Osteoblast (primary cell): ENCODE results near the gene SUOX. TPM values are rescaled to one million over a fixed set of nuclear protein-coding genes. Genes with fewer than 3 reads are reported as not detected.
A peak's percentile ranks its signal among the peaks of the same experiment; 100 is the strongest.

Experiments
- DNase-seq: peaks from one replicate; pipeline ENCODE4 v3.0.0; 2011; ENCODE audit warnings: low spot score, mixed read lengths; ENCODE audit not compliant: insufficient read length; ENCODE audit errors: missing footprints
- H2AFZ ChIP-seq: 2 replicates; pipeline ENCODE4 v1.6.0; 2011; ENCODE audit warnings: mild to moderate bottlenecking, low read length
- H3K27ac ChIP-seq: 2 replicates; pipeline ENCODE4 v1.5.1; 2011; ENCODE audit warnings: mild to moderate bottlenecking, low read depth, low read length, moderate library complexity
- H3K27me3 ChIP-seq: 2 replicates; pipeline ENCODE4 v1.6.0; 2012; ENCODE audit warnings: mild to moderate bottlenecking, control low read depth, inconsistent platforms, low read length, moderate library complexity; ENCODE audit not compliant: insufficient read depth
- H3K36me3 ChIP-seq: 2 replicates; pipeline ENCODE4 v1.5.1; 2011; ENCODE audit warnings: mild to moderate bottlenecking, low read length, control low read depth, moderate library complexity; ENCODE audit not compliant: insufficient read depth
- H3K4me1 ChIP-seq: 2 replicates; pipeline ENCODE4 v1.5.1; 2011; ENCODE audit warnings: mild to moderate bottlenecking, low read length, control low read depth, moderate library complexity; ENCODE audit not compliant: insufficient read depth
- H3K4me2 ChIP-seq: 2 replicates; pipeline ENCODE4 v1.6.0; 2011; ENCODE audit warnings: mild to moderate bottlenecking, low read length; ENCODE audit not compliant: insufficient read depth
- H3K4me3 ChIP-seq: fragments of 200-600 bp; sonication (generic); 3 replicates; pipeline ENCODE4 v1.5.1; 2012; ENCODE audit warnings: mild to moderate bottlenecking, low read length, inconsistent platforms; ENCODE audit not compliant: insufficient read depth
- H3K79me2 ChIP-seq: 2 replicates; pipeline ENCODE4 v1.6.0; 2012; ENCODE audit warnings: mild to moderate bottlenecking, low read length, control low read depth, inconsistent platforms; ENCODE audit not compliant: insufficient read depth
- H3K9me3 ChIP-seq: 2 replicates; pipeline ENCODE4 v1.5.1; 2011; ENCODE audit warnings: low read depth, low read length, control low read depth
- H4K20me1 ChIP-seq: 2 replicates; pipeline ENCODE4 v1.6.0; 2012; ENCODE audit warnings: mild to moderate bottlenecking, low read length, control low read depth; ENCODE audit not compliant: insufficient read depth
- total RNA-seq: library from RNA; depleted of rRNA; stranded (reverse); fragments of >200 nt; gene quantifications from 2 replicates; pipeline ENCODE4 v1.2.3, GENCODE V29; 2012
- TF ChIP-seq, protein P1 (sequence below): IDR thresholded peaks from 2 replicates; pipeline ENCODE4 v1.5.1; 2011; ENCODE audit warnings: mild to moderate bottlenecking, low read depth, low read length, moderate library complexity; ENCODE audit errors: extremely low read depth

SUOX gene
- total RNA-seq, 1 donor, result 12.3 TPM

- Histone ChIP-seq H3K4me2 (peak overlapping the region; percentile 80), H3K4me3 (peak overlapping the region; percentile 95), H3K36me3 (peaks cover 37% of the 10 kb centered on the region), H3K4me1 (peaks cover 24% of the 10 kb centered on the region), H3K27ac (peak overlapping the region; percentile 90), H2AFZ (no peak overlapping the region), H4K20me1 (peaks cover 19% of the 10 kb centered on the region), H3K79me2 (peaks cover 21% of the 10 kb centered on the region), H3K9me3 (no peaks in the 10 kb centered on the region), H3K27me3 (no peaks in the 10 kb centered on the region)
- DNase-seq, result no peak
- TF ChIP-seq, protein P1, sequence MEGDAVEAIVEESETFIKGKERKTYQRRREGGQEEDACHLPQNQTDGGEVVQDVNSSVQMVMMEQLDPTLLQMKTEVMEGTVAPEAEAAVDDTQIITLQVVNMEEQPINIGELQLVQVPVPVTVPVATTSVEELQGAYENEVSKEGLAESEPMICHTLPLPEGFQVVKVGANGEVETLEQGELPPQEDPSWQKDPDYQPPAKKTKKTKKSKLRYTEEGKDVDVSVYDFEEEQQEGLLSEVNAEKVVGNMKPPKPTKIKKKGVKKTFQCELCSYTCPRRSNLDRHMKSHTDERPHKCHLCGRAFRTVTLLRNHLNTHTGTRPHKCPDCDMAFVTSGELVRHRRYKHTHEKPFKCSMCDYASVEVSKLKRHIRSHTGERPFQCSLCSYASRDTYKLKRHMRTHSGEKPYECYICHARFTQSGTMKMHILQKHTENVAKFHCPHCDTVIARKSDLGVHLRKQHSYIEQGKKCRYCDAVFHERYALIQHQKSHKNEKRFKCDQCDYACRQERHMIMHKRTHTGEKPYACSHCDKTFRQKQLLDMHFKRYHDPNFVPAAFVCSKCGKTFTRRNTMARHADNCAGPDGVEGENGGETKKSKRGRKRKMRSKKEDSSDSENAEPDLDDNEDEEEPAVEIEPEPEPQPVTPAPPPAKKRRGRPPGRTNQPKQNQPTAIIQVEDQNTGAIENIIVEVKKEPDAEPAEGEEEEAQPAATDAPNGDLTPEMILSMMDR, result no peak
Measured at GRCh38 chr12:56042843-56043242, 45.8 kb downstream of the SUOX start.

- Histone ChIP-seq H3K4me3 (no peak overlapping the region), H3K4me2 (no peak overlapping the region), H3K9me3 (no peaks in the 10 kb centered on the region), H3K27ac (peak overlapping the region; percentile 50), H3K79me2 (peaks cover 21% of the 10 kb centered on the region), H3K27me3 (no peaks in the 10 kb centered on the region), H4K20me1 (peaks cover 19% of the 10 kb centered on the region), H3K36me3 (peaks cover 37% of the 10 kb centered on the region), H3K4me1 (peaks cover 20% of the 10 kb centered on the region), H2AFZ (no peak overlapping the region)
- no peak for DNase-seq
- TF ChIP-seq, protein P1, result no peak
Measured at GRCh38 chr12:56046027-56046780, 49.1 kb downstream of the SUOX start.

DNA sequence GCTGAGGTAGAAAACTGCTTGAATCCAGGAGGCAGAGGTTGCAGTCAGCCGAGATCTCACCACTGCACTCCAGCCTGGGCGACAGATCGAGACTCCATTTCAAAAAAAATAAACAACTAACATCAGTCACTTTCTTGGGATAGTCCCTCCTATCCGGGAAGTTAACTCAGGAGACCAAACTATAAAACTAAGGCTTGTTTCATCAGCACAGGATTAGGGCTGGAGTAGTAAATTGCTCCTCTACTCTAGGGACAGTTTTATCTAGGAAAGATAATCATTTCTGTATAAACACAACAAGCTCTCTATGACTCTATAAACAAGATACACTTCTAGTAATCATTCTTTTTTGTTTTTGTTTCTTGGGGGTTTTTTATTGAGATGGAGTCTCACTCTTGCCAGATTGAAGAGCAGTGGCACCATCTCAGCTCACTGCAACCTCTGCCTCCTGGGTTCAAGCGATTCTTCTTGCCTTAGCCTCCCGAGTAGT, 56.4 kb downstream of the SUOX start:
- Histone ChIP-seq H3K9me3 (no peaks in the 10 kb centered on the region), H3K79me2 (no peaks in the 10 kb centered on the region), H3K27ac (no peak overlapping the region), H4K20me1 (no peaks in the 10 kb centered on the region), H3K27me3 (no peaks in the 10 kb centered on the region), H3K4me3 (no peak overlapping the region), H2AFZ (no peak overlapping the region), H3K36me3 (no peaks in the 10 kb centered on the region), H3K4me2 (no peak overlapping the region), H3K4me1 (peaks cover 3% of the 10 kb centered on the region)
- DNase-seq, result no peak
- TF ChIP-seq, protein P1, result no peak

Other genes with a start within 250 kb of the SUOX start
- gene SARNP, start 179.6 kb upstream of the SUOX start, total RNA-seq, result 53.6 and 56.6 TPM in 2 replicates
- 9.4 and 10.1 TPM in 2 replicates for gene ORMDL2, start 179.2 kb upstream of the SUOX start, total RNA-seq
- 40.1 and 41.6 TPM in 2 replicates for gene DNAJC14, start 167.7 kb upstream of the SUOX start, total RNA-seq
- 13.0 and 14.7 TPM in 2 replicates for gene MMP19, start 154.3 kb upstream of the SUOX start, total RNA-seq
- 25.0 and 31.5 TPM in 2 replicates for gene PYM1, start 69.4 kb upstream of the SUOX start, total RNA-seq
- gene DGKA, start 66.1 kb upstream of the SUOX start, total RNA-seq, result 32.6 and 36.5 TPM in 2 replicates
- gene PMEL, start 31.2 kb upstream of the SUOX start, total RNA-seq, result 0.59 and 0.72 TPM in 2 replicates
- 13.0 and 13.4 TPM in 2 replicates for gene CDK2, start 30.4 kb upstream of the SUOX start, total RNA-seq
- 82.9 and 87.5 TPM in 2 replicates for gene RAB5B, start 23.2 kb upstream of the SUOX start, total RNA-seq
- 1.2 and 2.5 TPM in 2 replicates for gene IKZF4, start 23.8 kb downstream of the SUOX start, total RNA-seq
- gene RPS26, start 44.6 kb downstream of the SUOX start, total RNA-seq, result 162 and 459 TPM in 2 replicates
- 1.1 and 2.4 TPM in 2 replicates for gene ERBB3, start 82.9 kb downstream of the SUOX start, total RNA-seq
- 99.0 and 115 TPM in 2 replicates for gene PA2G4, start 107.3 kb downstream of the SUOX start, total RNA-seq
- 1,930 and 2,844 TPM in 2 replicates for gene RPL41, start 119.4 kb downstream of the SUOX start, total RNA-seq
- gene ZC3H10, start 121.0 kb downstream of the SUOX start, total RNA-seq, result 9.0 and 10.6 TPM in 2 replicates
- 239 and 304 TPM in 2 replicates for gene ESYT1, start 131.0 kb downstream of the SUOX start, total RNA-seq
- gene MYL6B, start 155.3 kb downstream of the SUOX start, total RNA-seq, result 49.8 and 53.9 TPM in 2 replicates
- gene MYL6, start 161.1 kb downstream of the SUOX start, total RNA-seq, result 848 and 873 TPM in 2 replicates
- 65.9 and 70.4 TPM in 2 replicates for gene SMARCC2, start 192.2 kb downstream of the SUOX start, total RNA-seq
- gene RNF41, start 224.6 kb downstream of the SUOX start, total RNA-seq, result 155 and 159 TPM in 2 replicates
- 26.8 and 27.4 TPM in 2 replicates for gene NABP2, start 227.1 kb downstream of the SUOX start, total RNA-seq
- not detected in 2 replicates for gene SLC39A5, start 232.8 kb downstream of the SUOX start, total RNA-seq